ENCODE measurements around the gene TUBA1B. TPM values are rescaled to one million over a fixed set of nuclear protein-coding genes. Genes with fewer than 3 reads are reported as not detected.

The TUBA1B gene
- total and polyA plus RNA-seq, 4 donors: 125 to 1,268 (median 243) TPM

DNA sequence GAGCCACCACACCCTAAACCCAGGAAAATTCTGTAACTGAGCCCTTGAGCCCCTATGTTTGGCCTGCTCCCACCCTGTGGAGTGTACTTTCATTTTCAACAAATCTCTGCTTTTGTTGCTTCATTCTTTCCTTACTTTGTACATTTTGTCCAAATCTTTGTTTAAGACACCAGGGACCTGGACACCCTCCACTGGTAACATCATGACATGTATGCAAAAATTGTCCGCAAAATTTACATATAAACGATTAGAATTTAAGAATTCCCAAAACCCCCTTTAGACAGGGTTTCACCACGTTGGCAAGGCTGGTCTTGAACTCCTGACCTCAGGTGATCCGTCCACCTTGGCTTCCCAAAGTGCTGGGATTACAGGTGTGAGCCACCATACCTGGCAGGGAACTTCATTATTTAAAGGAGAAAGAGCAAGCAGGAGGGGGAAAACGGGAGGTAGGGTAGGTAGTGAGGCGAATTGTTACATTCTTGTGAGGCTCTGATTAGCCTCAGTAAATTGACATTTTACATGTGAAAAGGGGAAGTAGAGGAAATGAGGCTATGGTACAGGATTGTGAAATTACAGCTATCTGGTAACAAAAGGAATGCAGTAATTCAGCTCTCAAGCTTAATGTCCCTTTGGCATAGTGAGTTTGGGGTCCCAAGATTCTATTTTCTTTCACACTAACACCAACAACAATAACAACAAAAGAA is 30.0 kb upstream of the TUBA1B start:
- DNase-seq (ENCODE audit: low spot score): no peak
- Histone ChIP-seq H3K9me3 (ENCODE audit: control insufficient read depth in 4 of 4, low read length in 3 of 4) (no peaks in the 10 kb centered on the region), H3K4me1 (ENCODE audit: control insufficient read depth in 4 of 4, insufficient read depth in 4 of 4, low read length in 3 of 4) (no peaks in the 10 kb centered on the region), H3K27ac (ENCODE audit: low read depth in 1 of 2, low read length in 2 of 2) (no peak overlapping the region), H3K9ac (ENCODE audit: low read depth in 1 of 2, low read length in 2 of 2) (no peak overlapping the region), H3K27me3 (ENCODE audit: control insufficient read depth in 4 of 4, insufficient read depth in 4 of 4, low read length in 3 of 4) (no peaks in the 10 kb centered on the region), H3K36me3 (ENCODE audit: control insufficient read depth in 4 of 4, insufficient read depth in 3 of 4, low read depth in 1 of 4, low read length in 3 of 4) (no peaks in the 10 kb centered on the region), H3K4me3 (ENCODE audit: low read depth in 1 of 3, low read length in 3 of 3) (no peak overlapping the region)
- 73% methylated on average over 6 of the region's 6 CpGs for WGBS
- TF ChIP-seq GABPA (IDR thresholded peaks at IDR 0.05 in 1 of 2, conservative IDR thresholded peaks at IDR 0.05 in 1 of 2): no peak
- no peak for TF ChIP-seq MAX (IDR thresholded peaks at IDR 0.05)
- TF ChIP-seq HNF4G (IDR thresholded peaks at IDR 0.05): no peak
- no peak for TF ChIP-seq FOXA2 (IDR thresholded peaks at IDR 0.05)
- no peak for TF ChIP-seq YY1 (IDR thresholded peaks at IDR 0.05)
- TF ChIP-seq ZBTB33 (IDR thresholded peaks at IDR 0.05): no peak
- TF ChIP-seq RXRA (IDR thresholded peaks at IDR 0.05): no peak
- TF ChIP-seq EGR1 (IDR thresholded peaks at IDR 0.05; ENCODE audit: low read depth in 2 of 2): no peak

- DNase-seq (ENCODE audit: low spot score): no peak
- TF ChIP-seq, protein P1, sequence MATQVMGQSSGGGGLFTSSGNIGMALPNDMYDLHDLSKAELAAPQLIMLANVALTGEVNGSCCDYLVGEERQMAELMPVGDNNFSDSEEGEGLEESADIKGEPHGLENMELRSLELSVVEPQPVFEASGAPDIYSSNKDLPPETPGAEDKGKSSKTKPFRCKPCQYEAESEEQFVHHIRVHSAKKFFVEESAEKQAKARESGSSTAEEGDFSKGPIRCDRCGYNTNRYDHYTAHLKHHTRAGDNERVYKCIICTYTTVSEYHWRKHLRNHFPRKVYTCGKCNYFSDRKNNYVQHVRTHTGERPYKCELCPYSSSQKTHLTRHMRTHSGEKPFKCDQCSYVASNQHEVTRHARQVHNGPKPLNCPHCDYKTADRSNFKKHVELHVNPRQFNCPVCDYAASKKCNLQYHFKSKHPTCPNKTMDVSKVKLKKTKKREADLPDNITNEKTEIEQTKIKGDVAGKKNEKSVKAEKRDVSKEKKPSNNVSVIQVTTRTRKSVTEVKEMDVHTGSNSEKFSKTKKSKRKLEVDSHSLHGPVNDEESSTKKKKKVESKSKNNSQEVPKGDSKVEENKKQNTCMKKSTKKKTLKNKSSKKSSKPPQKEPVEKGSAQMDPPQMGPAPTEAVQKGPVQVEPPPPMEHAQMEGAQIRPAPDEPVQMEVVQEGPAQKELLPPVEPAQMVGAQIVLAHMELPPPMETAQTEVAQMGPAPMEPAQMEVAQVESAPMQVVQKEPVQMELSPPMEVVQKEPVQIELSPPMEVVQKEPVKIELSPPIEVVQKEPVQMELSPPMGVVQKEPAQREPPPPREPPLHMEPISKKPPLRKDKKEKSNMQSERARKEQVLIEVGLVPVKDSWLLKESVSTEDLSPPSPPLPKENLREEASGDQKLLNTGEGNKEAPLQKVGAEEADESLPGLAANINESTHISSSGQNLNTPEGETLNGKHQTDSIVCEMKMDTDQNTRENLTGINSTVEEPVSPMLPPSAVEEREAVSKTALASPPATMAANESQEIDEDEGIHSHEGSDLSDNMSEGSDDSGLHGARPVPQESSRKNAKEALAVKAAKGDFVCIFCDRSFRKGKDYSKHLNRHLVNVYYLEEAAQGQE (IDR thresholded peaks at IDR 0.05): no peak
- TF ChIP-seq FOXA1 (IDR thresholded peaks at IDR 0.05) (no peak), TAF1 (conservative IDR thresholded peaks at IDR 0.05) (no peak), NR2F2 (IDR thresholded peaks at IDR 0.05) (no peak), HNF4A (conservative IDR thresholded peaks at IDR 0.05) (no peak), RAD21 (IDR thresholded peaks at IDR 0.05) (no peak), ATF3 (IDR thresholded peaks at IDR 0.05) (no peak)
- Histone ChIP-seq H3K27ac (ENCODE audit: low read depth in 1 of 2, low read length in 2 of 2) (no peak overlapping the region), H3K27me3 (ENCODE audit: control insufficient read depth in 4 of 4, insufficient read depth in 4 of 4, low read length in 3 of 4) (no peaks in the 10 kb centered on the region), H3K4me3 (ENCODE audit: low read depth in 1 of 3, low read length in 3 of 3) (no peak overlapping the region), H3K4me1 (ENCODE audit: control insufficient read depth in 4 of 4, insufficient read depth in 4 of 4, low read length in 3 of 4) (no peaks in the 10 kb centered on the region), H3K9me3 (ENCODE audit: control insufficient read depth in 4 of 4, low read length in 3 of 4) (no peaks in the 10 kb centered on the region), H3K36me3 (ENCODE audit: control insufficient read depth in 4 of 4, insufficient read depth in 3 of 4, low read depth in 1 of 4, low read length in 3 of 4) (no peaks in the 10 kb centered on the region), H3K9ac (ENCODE audit: low read depth in 1 of 2, low read length in 2 of 2) (no peak overlapping the region)
- WGBS: 84% methylated on average over 2 of the region's 2 CpGs
These were observed 29.2 kb upstream of the TUBA1B start for GRCh38 chr12:49160399-49160798.
